Tibial nerve (tissue), 3 donors: ENCODE results near the gene PPP2R1B.

Experiments used
- CTCF ChIP-seq, 5 experiments: fragments of 200-600 bp in 3 of 5; fragments of 450-650 bp in 2 of 5; sonication (generic) in 3 of 5; IDR thresholded peaks; one replicate each; pipeline ENCODE4 v1.5.1; 2016 to 2019; ENCODE audit warnings: antibody characterized with exemption in 5 of 5, mild to moderate bottlenecking in 3 of 5, moderate library complexity in 2 of 5
- POLR2A ChIP-seq, 2 donors: fragments of 450-650 bp; IDR thresholded peaks; one replicate each; pipeline ENCODE4 v1.6.1; 2017; ENCODE audit warnings: antibody characterized with exemption in 2 of 2, mild to moderate bottlenecking in 2 of 2, moderate library complexity in 2 of 2

- no peak for TF ChIP-seq CTCF (IDR thresholded peaks at IDR 0.05)
- no peak for TF ChIP-seq POLR2A (IDR thresholded peaks at IDR 0.05)
Measured at GRCh38 chr11:111719379-111719778, 46.8 kb downstream of the PPP2R1B start.
